ENCODE results near the gene CDK5. TPM values are rescaled to one million over a fixed set of nuclear protein-coding genes. Genes with fewer than 3 reads are reported as not detected.

The CDK5 gene
- total and polyA plus RNA-seq, 2 of the 13 experiments (the other 11 are each of a cell fraction or from before 2014, with no cell fraction given): 16.4 to 21.3 TPM

GRCh38 chr7:151028131-151028947, 29.4 kb downstream of the CDK5 start, which contains the start of gene ABCB8:
Gene ABCB8 (plus strand): TSS chr7:151028450. CDS start chr7:151028516, 66 bp downstream.
- no peaks in the 10 kb centered on the region for H3K9me3 ChIP-seq (ENCODE audit: low read length)
- peak within 1 kb of the TSS; percentile 50 for H2AFZ ChIP-seq (ENCODE audit: low read length)
- intact Hi-C loops (cut with micrococcal nuclease; ENCODE audit: unreplicated experiment) (loop anchor here (1.0 to 10.0 kb wide), 3 partner anchors 30 to 1414 kb away; no protein-coding TSS in a partner anchor), in situ Hi-C loops (cut with HindIII; ENCODE audit: extremely low pct_ligation_motif_present, low pct_unique_long_range_greater_than_20kb) (no loop called here)
- 0% methylated on average over 21 of the region's 53 CpGs for WGBS (ENCODE audit: low lambda C conversion rate)
- POLR2A ChIA-PET: interaction anchor here (0.9 to 2.1 kb wide), 17 partner anchors 9 to 659 kb away, joined by 3 to 35 read pairs (median 4); partner anchors contain the start of genes CDK5, FASTK, NUB1 and REPIN1
- H3K27me3 ChIP-seq (ENCODE audit: control insufficient read depth in 1 of 2, insufficient read depth in 2 of 2, low read length in 2 of 2): peaks cover 8 to 29% of the 10 kb centered on the region in 2 experiments; a peak in 4 of 5 replicates
- CTCF ChIA-PET (ENCODE audit: low intra/inter-chr PET ratio, low total read pairs): interaction anchor here (0.8 to 0.9 kb wide), 3 partner anchors 28 to 83 kb away, joined by 3 read pairs; partner anchors contain the start of gene FASTK
- no peaks in the 10 kb centered on the region for H4K20me1 ChIP-seq (ENCODE audit: insufficient read depth, low read length)
- BruUV-seq (replicated peaks): TSS peak; percentile 87
- H3K27ac ChIP-seq (ENCODE audit: extremely low read length, insufficient read depth, low read length): peak within 1 kb of the TSS; percentile 62
- peak within 1 kb of the TSS; percentile 92 for H3K4me2 ChIP-seq (ENCODE audit: low read depth, low read length)
- no peaks in the 10 kb centered on the region for H3K79me2 ChIP-seq (ENCODE audit: insufficient read depth, low read length)
- FAIRE-seq: peak; percentile 97
- no peaks in the 10 kb centered on the region for H3K36me3 ChIP-seq (replicated peaks in 1 of 2; ENCODE audit: control insufficient read depth in 1 of 2, insufficient read depth in 2 of 2, low read length in 2 of 2)
- peak within 1 kb of the TSS; percentile 77 to 88 (median 82) for H3K4me3 ChIP-seq (replicated peaks in 1 of 3; ENCODE audit: insufficient read depth in 1 of 3, low read depth in 2 of 3, low read length in 3 of 3)
- DNase-seq (ENCODE audit: low spot score): peak; percentile 97
- peak; percentile 95 for ATAC-seq
- H3K4me1 ChIP-seq (ENCODE audit: insufficient read depth, low read length): peaks cover 27% of the 10 kb centered on the region
- H3K9ac ChIP-seq (ENCODE audit: insufficient read depth, low read depth, low read length): peak within 1 kb of the TSS; percentile 45
- TF ChIP-seq ZNF281 (CRISPR knock-in tag; IDR thresholded peaks at IDR 0.05; ENCODE audit: borderline replicate concordance) (no peak), TBL1XR1 (IDR thresholded peaks at IDR 0.05; ENCODE audit: borderline replicate concordance, low read length, partially characterized antibody) (no peak), ZNF7 (CRISPR knock-in tag; IDR thresholded peaks at IDR 0.05) (no peak), GZF1 (CRISPR knock-in tag; IDR thresholded peaks at IDR 0.05) (no peak), ATF7 (IDR thresholded peaks at IDR 0.05) (no peak), ATF7 (CRISPR knock-in tag; IDR thresholded peaks at IDR 0.05) (no peak), ATF7-NPFF (CRISPR knock-in tag; IDR thresholded peaks at IDR 0.05; ENCODE audit: low read depth) (peak; percentile 47; the same call in 1 of the 2 replicates), BRD4 (CRISPR knock-in tag; IDR thresholded peaks at IDR 0.05) (no peak), ZNF205 (CRISPR knock-in tag; IDR thresholded peaks at IDR 0.05) (no peak), TBX2 (CRISPR knock-in tag; IDR thresholded peaks at IDR 0.05; ENCODE audit: borderline replicate concordance) (peak; percentile 62; the same call in 1 of the 2 replicates), KDM1A (CRISPR knock-in tag; IDR thresholded peaks at IDR 0.05) (no peak), NCOA1 (CRISPR knock-in tag; IDR thresholded peaks at IDR 0.05) (no peak), PREB (CRISPR knock-in tag; IDR thresholded peaks at IDR 0.05) (no peak), SOX13 (IDR thresholded peaks at IDR 0.05) (no peak), SOX13 (CRISPR knock-in tag; conservative IDR thresholded peaks at IDR 0.05 in 1 of 2, IDR thresholded peaks at IDR 0.05 in 1 of 2) (no peak; a peak in 1 of 4 replicates), RAD21 (CRISPR knock-in tag; IDR thresholded peaks at IDR 0.05) (peak; percentile 72), ZBTB14 (CRISPR knock-in tag; IDR thresholded peaks at IDR 0.05) (no peak)
- TF ChIP-seq, protein P1, sequence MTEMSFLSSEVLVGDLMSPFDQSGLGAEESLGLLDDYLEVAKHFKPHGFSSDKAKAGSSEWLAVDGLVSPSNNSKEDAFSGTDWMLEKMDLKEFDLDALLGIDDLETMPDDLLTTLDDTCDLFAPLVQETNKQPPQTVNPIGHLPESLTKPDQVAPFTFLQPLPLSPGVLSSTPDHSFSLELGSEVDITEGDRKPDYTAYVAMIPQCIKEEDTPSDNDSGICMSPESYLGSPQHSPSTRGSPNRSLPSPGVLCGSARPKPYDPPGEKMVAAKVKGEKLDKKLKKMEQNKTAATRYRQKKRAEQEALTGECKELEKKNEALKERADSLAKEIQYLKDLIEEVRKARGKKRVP (CRISPR knock-in tag; IDR thresholded peaks at IDR 0.05): peak in 1 of 2 experiments; percentile 47; a peak in 2 of 4 replicates

Measured in HepG2 (cell line).